Measurements from ENCODE around the gene GBX2. TPM values are rescaled to one million over a fixed set of nuclear protein-coding genes. Genes with fewer than 3 reads are reported as not detected.

The GBX2 gene
- total RNA-seq, 1 experiment from 2014 or later = 5.9 TPM

DNA sequence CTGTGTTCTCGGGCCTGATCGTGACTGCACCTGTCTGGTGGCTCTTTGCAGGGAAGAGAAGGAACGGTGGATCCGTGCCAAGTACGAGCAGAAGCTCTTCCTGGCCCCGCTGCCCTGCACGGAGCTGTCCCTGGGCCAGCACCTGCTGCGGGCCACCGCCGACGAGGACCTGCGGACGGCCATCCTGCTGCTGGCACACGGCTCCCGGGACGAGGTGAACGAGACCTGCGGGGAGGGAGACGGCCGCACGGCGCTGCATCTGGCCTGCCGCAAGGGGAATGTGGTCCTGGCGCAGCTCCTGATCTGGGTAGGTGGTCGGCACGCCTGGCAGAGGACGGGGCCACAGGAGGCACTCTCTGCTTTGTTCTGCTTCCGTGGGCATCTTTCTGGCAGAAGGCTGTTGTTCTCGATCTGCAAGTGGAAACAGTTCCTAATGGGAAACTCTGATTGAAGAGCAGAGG is 48.0 kb downstream of the GBX2 start:
- POLR2A ChIA-PET = no interaction called here
- ATAC-seq = no peak

More for the DNA sequence above, 48.0 kb downstream of the GBX2 start:
- ChIA-PET RAD21 (ENCODE audit: low non-redundant PET in 1 of 2, low total read pairs in 2 of 2, uncharacterized antibody in 2 of 2, unreplicated experiment in 2 of 2) (no interaction called here), CTCF (no interaction called here)
- Histone ChIP-seq H3K9me3 (ENCODE audit: control insufficient read depth in 1 of 2, insufficient read depth in 1 of 2, low read depth in 1 of 2, low read length in 2 of 2) (no peaks in the 10 kb centered on the region), H4K20me1 (ENCODE audit: insufficient read depth) (no peaks in the 10 kb centered on the region), H3K36me3 (ENCODE audit: control insufficient read depth in 1 of 2, insufficient read depth in 2 of 2, low read length in 2 of 2) (0 out of 4 replicates have a peak, but pooled peaks cover 0 to 2% of the 10 kb centered on the region in 2 experiments), H3K79me2 (ENCODE audit: insufficient read depth, low read length) (no peaks in the 10 kb centered on the region), H3K27me3 (ENCODE audit: insufficient read depth, low read length) (no peaks in the 10 kb centered on the region), H3K4me3 (replicated peaks in 1 of 2; ENCODE audit: low read depth in 1 of 2, low read length in 2 of 2) (no peak overlapping the region), H3K4me1 (ENCODE audit: control insufficient read depth in 1 of 2, insufficient read depth in 2 of 2, low read length in 2 of 2) (no peaks in the 10 kb centered on the region), H2AFZ (ENCODE audit: low read depth, low read length, poor library complexity, severe bottlenecking) (no peak overlapping the region), H3K27ac (ENCODE audit: low read depth, low read length) (no peak overlapping the region), H3K4me2 (ENCODE audit: low read length) (no peak overlapping the region), H3K9ac (ENCODE audit: low read length) (no peak overlapping the region), H3K9me2 (ENCODE audit: insufficient read depth) (no peaks in the 10 kb centered on the region)
- no TSS peak for BruUV-seq (replicated peaks)
- no peak for DNase-seq (ENCODE audit: low read depth, low spot score)
- intact Hi-C loops (cut with micrococcal nuclease) = no loop called here
- TF ChIP-seq, protein P1, sequence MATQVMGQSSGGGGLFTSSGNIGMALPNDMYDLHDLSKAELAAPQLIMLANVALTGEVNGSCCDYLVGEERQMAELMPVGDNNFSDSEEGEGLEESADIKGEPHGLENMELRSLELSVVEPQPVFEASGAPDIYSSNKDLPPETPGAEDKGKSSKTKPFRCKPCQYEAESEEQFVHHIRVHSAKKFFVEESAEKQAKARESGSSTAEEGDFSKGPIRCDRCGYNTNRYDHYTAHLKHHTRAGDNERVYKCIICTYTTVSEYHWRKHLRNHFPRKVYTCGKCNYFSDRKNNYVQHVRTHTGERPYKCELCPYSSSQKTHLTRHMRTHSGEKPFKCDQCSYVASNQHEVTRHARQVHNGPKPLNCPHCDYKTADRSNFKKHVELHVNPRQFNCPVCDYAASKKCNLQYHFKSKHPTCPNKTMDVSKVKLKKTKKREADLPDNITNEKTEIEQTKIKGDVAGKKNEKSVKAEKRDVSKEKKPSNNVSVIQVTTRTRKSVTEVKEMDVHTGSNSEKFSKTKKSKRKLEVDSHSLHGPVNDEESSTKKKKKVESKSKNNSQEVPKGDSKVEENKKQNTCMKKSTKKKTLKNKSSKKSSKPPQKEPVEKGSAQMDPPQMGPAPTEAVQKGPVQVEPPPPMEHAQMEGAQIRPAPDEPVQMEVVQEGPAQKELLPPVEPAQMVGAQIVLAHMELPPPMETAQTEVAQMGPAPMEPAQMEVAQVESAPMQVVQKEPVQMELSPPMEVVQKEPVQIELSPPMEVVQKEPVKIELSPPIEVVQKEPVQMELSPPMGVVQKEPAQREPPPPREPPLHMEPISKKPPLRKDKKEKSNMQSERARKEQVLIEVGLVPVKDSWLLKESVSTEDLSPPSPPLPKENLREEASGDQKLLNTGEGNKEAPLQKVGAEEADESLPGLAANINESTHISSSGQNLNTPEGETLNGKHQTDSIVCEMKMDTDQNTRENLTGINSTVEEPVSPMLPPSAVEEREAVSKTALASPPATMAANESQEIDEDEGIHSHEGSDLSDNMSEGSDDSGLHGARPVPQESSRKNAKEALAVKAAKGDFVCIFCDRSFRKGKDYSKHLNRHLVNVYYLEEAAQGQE (IDR thresholded peaks at IDR 0.05; ENCODE audit: low read depth) = no peak
- TF ChIP-seq TCF7L2 (IDR thresholded peaks at IDR 0.05; ENCODE audit: borderline replicate concordance, extremely low read depth, insufficient read depth, insufficient read length) (no peak), EGR1 (IDR thresholded peaks at IDR 0.05; ENCODE audit: low read depth) (no peak), EZH2phosphoT487 (IDR thresholded peaks at IDR 0.05; ENCODE audit: borderline replicate concordance) (no peak), FOSL1 (IDR thresholded peaks at IDR 0.05; ENCODE audit: low read depth) (no peak), SIN3A (IDR thresholded peaks at IDR 0.05; ENCODE audit: low read depth) (no peak), POLR2AphosphoS5 (IDR thresholded peaks at IDR 0.05; ENCODE audit: low read depth, low read length) (no peak), CEBPB (IDR thresholded peaks at IDR 0.05; ENCODE audit: low read depth) (no peak), ELF1 (IDR thresholded peaks at IDR 0.05; ENCODE audit: borderline replicate concordance, low read depth) (no peak), YY1 (IDR thresholded peaks at IDR 0.05; ENCODE audit: extremely low read depth, insufficient replicate concordance, low read depth, low read length) (no peak), RAD21 (IDR thresholded peaks at IDR 0.05; ENCODE audit: low read depth) (no peak), ZNF274 (IDR thresholded peaks at IDR 0.05; ENCODE audit: low read depth, low read length) (no peak), JUND (IDR thresholded peaks at IDR 0.05) (no peak), CBX3 (IDR thresholded peaks at IDR 0.05; ENCODE audit: low read depth) (no peak), POLR2A (IDR thresholded peaks at IDR 0.05; ENCODE audit: borderline replicate concordance, extremely low read depth, insufficient read depth, insufficient read length) (no peak)
- TF ChIP-seq, protein P2, sequence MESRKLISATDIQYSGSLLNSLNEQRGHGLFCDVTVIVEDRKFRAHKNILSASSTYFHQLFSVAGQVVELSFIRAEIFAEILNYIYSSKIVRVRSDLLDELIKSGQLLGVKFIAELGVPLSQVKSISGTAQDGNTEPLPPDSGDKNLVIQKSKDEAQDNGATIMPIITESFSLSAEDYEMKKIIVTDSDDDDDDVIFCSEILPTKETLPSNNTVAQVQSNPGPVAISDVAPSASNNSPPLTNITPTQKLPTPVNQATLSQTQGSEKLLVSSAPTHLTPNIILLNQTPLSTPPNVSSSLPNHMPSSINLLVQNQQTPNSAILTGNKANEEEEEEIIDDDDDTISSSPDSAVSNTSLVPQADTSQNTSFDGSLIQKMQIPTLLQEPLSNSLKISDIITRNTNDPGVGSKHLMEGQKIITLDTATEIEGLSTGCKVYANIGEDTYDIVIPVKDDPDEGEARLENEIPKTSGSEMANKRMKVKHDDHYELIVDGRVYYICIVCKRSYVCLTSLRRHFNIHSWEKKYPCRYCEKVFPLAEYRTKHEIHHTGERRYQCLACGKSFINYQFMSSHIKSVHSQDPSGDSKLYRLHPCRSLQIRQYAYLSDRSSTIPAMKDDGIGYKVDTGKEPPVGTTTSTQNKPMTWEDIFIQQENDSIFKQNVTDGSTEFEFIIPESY (IDR thresholded peaks at IDR 0.05; ENCODE audit: extremely low read depth, insufficient replicate concordance, low read length) = no peak
- TF ChIP-seq, protein P3, sequence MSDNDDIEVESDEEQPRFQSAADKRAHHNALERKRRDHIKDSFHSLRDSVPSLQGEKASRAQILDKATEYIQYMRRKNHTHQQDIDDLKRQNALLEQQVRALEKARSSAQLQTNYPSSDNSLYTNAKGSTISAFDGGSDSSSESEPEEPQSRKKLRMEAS (IDR thresholded peaks at IDR 0.05) = no peak
- TF ChIP-seq, protein P4, sequence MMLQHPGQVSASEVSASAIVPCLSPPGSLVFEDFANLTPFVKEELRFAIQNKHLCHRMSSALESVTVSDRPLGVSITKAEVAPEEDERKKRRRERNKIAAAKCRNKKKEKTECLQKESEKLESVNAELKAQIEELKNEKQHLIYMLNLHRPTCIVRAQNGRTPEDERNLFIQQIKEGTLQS (IDR thresholded peaks at IDR 0.05) = no peak
- TF ChIP-seq, protein P5, sequence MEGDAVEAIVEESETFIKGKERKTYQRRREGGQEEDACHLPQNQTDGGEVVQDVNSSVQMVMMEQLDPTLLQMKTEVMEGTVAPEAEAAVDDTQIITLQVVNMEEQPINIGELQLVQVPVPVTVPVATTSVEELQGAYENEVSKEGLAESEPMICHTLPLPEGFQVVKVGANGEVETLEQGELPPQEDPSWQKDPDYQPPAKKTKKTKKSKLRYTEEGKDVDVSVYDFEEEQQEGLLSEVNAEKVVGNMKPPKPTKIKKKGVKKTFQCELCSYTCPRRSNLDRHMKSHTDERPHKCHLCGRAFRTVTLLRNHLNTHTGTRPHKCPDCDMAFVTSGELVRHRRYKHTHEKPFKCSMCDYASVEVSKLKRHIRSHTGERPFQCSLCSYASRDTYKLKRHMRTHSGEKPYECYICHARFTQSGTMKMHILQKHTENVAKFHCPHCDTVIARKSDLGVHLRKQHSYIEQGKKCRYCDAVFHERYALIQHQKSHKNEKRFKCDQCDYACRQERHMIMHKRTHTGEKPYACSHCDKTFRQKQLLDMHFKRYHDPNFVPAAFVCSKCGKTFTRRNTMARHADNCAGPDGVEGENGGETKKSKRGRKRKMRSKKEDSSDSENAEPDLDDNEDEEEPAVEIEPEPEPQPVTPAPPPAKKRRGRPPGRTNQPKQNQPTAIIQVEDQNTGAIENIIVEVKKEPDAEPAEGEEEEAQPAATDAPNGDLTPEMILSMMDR (IDR thresholded peaks at IDR 0.05 in 2 of 3, conservative IDR thresholded peaks at IDR 0.05 in 1 of 3; ENCODE audit: borderline replicate concordance in 1 of 3, insufficient read depth in 1 of 3, low read depth in 2 of 3, low read length in 2 of 3) = no peak
